Measurements from ENCODE around the gene VIL1.
A peak's percentile ranks its signal among the peaks of the same experiment; 100 is the strongest.

- TF ChIP-seq POLR2A (IDR thresholded peaks at IDR 0.05) = peak in 1 of 2 donors; percentile 15
- TF ChIP-seq, protein P1, sequence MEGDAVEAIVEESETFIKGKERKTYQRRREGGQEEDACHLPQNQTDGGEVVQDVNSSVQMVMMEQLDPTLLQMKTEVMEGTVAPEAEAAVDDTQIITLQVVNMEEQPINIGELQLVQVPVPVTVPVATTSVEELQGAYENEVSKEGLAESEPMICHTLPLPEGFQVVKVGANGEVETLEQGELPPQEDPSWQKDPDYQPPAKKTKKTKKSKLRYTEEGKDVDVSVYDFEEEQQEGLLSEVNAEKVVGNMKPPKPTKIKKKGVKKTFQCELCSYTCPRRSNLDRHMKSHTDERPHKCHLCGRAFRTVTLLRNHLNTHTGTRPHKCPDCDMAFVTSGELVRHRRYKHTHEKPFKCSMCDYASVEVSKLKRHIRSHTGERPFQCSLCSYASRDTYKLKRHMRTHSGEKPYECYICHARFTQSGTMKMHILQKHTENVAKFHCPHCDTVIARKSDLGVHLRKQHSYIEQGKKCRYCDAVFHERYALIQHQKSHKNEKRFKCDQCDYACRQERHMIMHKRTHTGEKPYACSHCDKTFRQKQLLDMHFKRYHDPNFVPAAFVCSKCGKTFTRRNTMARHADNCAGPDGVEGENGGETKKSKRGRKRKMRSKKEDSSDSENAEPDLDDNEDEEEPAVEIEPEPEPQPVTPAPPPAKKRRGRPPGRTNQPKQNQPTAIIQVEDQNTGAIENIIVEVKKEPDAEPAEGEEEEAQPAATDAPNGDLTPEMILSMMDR (IDR thresholded peaks at IDR 0.05) = no peak
These were observed 30.0 kb downstream of the VIL1 start for GRCh38 chr2:218448934-218449333.
